Measurements from ENCODE around the gene HDGFL2. TPM values are rescaled to one million over a fixed set of nuclear protein-coding genes. Genes with fewer than 3 reads are reported as not detected.

Gene HDGFL2
- total and polyA plus RNA-seq, 7 donors, result 32.3 to 56.4 (median 44.6) TPM

GRCh38 chr19:4531562-4532165, 59.6 kb downstream of the HDGFL2 start:
- ATAC-seq (peak; percentile 3 to 44 (median 18)), DNase-seq (peak in 1 of 2 donors; percentile 34)
- Histone ChIP-seq H3K27ac (peak overlapping the region; percentile 71), H3K4me3 (no peak overlapping the region), H3K36me3 (ENCODE audit: insufficient read depth in 1 of 2, low read depth in 1 of 2) (peaks cover 0 to 20% of the 10 kb centered on the region in 2 donors), H3K27me3 (ENCODE audit: insufficient read depth in 3 of 3, low read length in 2 of 3) (no peaks in the 10 kb centered on the region), H3K9me3 (no peaks in the 10 kb centered on the region), H3K4me1 (peaks cover 23% of the 10 kb centered on the region)
- 25 to 35% (median 31%) methylated on average over 21 to 28 of the region's 28 CpGs for WGBS, 3 donors
- TF ChIP-seq CTCF (IDR thresholded peaks at IDR 0.05), result no peak
- intact Hi-C loops (cut with DNase I), result no loop called here

- TF ChIP-seq CTCF (IDR thresholded peaks at IDR 0.05), result no peak
- Histone ChIP-seq H3K9me3 (no peaks in the 10 kb centered on the region), H3K36me3 (ENCODE audit: insufficient read depth in 1 of 2, low read depth in 1 of 2) (peaks cover 0 to 10% of the 10 kb centered on the region in 2 donors), H3K27me3 (ENCODE audit: insufficient read depth in 3 of 3, low read length in 2 of 3) (no peaks in the 10 kb centered on the region), H3K4me3 (peak overlapping the region; percentile 66), H3K4me1 (peaks cover 38% of the 10 kb centered on the region), H3K27ac (peak overlapping the region; percentile 90)
- ATAC-seq, result no peak
- 75 to 78% (median 76%) methylated on average over 9 of the region's 9 CpGs for WGBS, 3 donors
- intact Hi-C loops (cut with DNase I), result no loop called here
- no peak for DNase-seq
Observed at GRCh38 chr19:4533334-4533733, 61.2 kb downstream of the HDGFL2 start.

GRCh38 chr19:4533835-4534424, 61.8 kb downstream of the HDGFL2 start:
- ATAC-seq, result no peak
- Histone ChIP-seq H3K27me3 (ENCODE audit: insufficient read depth in 3 of 3, low read length in 2 of 3) (no peaks in the 10 kb centered on the region), H3K4me1 (peaks cover 39% of the 10 kb centered on the region), H3K4me3 (peak overlapping the region; percentile 66), H3K9me3 (no peaks in the 10 kb centered on the region), H3K27ac (peak overlapping the region; percentile 90), H3K36me3 (ENCODE audit: insufficient read depth in 1 of 2, low read depth in 1 of 2) (peaks cover 0 to 4% of the 10 kb centered on the region in 2 donors)
- DNase-seq, result no peak
- intact Hi-C loops (cut with DNase I), result no loop called here
- no peak for TF ChIP-seq CTCF (IDR thresholded peaks at IDR 0.05)
- WGBS, 3 donors, result 79 to 82% (median 81%) methylated on average over 9 of the region's 9 CpGs

GRCh38 chr19:4534836-4535658, 63.0 kb downstream of the HDGFL2 start, which contains the start of gene PLIN5:
Gene PLIN5, minus strand, starts transcription at chr19:4535224. Its CDS starts 1,150 bp downstream, at chr19:4534074.
- Histone ChIP-seq H3K27me3 (ENCODE audit: insufficient read depth in 3 of 3, low read length in 2 of 3) (no peaks in the 10 kb centered on the region), H3K9me3 (no peaks in the 10 kb centered on the region), H3K36me3 (ENCODE audit: insufficient read depth in 1 of 2, low read depth in 1 of 2) (no peaks in the 10 kb centered on the region), H3K4me1 (peaks cover 39% of the 10 kb centered on the region), H3K4me3 (peak within 1 kb of the TSS; percentile 66), H3K27ac (peak within 1 kb of the TSS; percentile 90)
- 6 to 10% (median 6%) methylated on average over 43 to 49 of the region's 49 CpGs for WGBS, 3 donors
- DNase-seq (peak; percentile 84 to 95), ATAC-seq (peak; percentile 77 to 84 (median 82))
- TF ChIP-seq CTCF (IDR thresholded peaks at IDR 0.05), result no peak
- intact Hi-C loops (cut with DNase I), result loop anchor here in 1 of 2 donors (5.0 kb wide), 1 partner anchor 102 kb away; the partner anchor contains the start of gene TNFAIP8L1
